Breast epithelium (tissue), 3 donors: ENCODE measurements around the gene TACO1.

Experiments
- CTCF ChIP-seq, 3 donors: fragments of 450-650 bp; IDR thresholded peaks; one replicate each; pipeline ENCODE4 v1.5.1; 2016 to 2017; ENCODE audit warnings: antibody characterized with exemption in 3 of 3, mild to moderate bottlenecking in 3 of 3, moderate library complexity in 3 of 3
- POLR2A ChIP-seq: fragments of 450-650 bp; IDR thresholded peaks from one replicate; pipeline ENCODE4 v1.6.1; 2016; ENCODE audit warnings: antibody characterized with exemption, mild to moderate bottlenecking, moderate library complexity
- POLR2AphosphoS5 ChIP-seq, 3 donors: sonication (generic); formaldehyde crosslinking; IDR thresholded peaks; one replicate each; pipeline ENCODE4 v1.6.1; 2017; ENCODE audit warnings: antibody characterized with exemption in 3 of 3

GRCh38 chr17:63646488-63646806 lies 45.8 kb downstream of the TACO1 start:
- TF ChIP-seq CTCF (IDR thresholded peaks at IDR 0.05), result no peak
- TF ChIP-seq POLR2AphosphoS5 (IDR thresholded peaks at IDR 0.05), result no peak
- no peak for TF ChIP-seq POLR2A
